DMS53 (cell line): ENCODE data around the gene WWP2.

Experiments used
- DNase-seq: peaks from one replicate; lab custom pipeline; 2025; lab: John Stamatoyannopoulos, UW

Gene WWP2

DNA sequence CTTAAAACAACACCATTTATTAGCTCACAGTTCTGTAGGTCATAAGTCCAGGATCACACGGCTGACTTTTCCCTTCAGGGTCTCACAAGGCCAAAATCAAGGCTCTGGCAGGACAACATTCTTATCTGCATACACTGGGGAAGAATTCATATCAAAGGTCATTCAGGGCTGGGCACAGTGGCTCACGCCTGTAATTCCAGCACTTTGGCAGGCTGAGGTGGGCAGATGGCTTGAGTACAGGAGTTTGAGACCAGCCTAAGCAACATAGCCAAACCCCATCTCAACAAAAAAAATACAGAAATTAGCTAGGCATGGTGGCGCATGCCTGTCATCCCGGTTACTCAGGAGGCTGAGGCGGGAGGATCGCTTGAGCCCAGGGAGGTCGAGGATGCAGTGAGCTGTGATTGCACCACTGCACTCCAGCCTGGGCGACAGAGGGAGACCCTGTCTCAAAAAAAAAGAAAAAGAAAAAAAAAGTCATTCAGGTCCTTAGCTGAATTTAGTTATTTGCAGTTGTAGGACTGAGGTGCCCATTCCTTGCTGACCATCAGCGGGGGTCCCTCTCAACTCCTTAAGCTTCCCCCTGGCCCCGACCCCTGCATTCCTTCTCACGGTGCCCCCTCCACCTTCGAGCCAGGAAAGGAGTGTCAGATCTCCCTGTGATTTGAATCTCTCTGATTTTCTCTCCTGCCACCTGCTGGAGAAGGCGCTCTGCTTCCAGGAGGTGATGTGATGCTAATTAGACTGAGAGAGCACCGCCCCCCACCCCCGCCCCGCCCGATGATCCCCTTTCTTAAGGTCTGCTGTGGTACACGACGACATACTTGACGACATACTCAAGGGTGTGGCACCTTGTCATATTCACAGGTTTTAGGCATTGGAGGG, 97.2 kb downstream of the WWP2 start:
- peak; percentile 14 for DNase-seq

DNA sequence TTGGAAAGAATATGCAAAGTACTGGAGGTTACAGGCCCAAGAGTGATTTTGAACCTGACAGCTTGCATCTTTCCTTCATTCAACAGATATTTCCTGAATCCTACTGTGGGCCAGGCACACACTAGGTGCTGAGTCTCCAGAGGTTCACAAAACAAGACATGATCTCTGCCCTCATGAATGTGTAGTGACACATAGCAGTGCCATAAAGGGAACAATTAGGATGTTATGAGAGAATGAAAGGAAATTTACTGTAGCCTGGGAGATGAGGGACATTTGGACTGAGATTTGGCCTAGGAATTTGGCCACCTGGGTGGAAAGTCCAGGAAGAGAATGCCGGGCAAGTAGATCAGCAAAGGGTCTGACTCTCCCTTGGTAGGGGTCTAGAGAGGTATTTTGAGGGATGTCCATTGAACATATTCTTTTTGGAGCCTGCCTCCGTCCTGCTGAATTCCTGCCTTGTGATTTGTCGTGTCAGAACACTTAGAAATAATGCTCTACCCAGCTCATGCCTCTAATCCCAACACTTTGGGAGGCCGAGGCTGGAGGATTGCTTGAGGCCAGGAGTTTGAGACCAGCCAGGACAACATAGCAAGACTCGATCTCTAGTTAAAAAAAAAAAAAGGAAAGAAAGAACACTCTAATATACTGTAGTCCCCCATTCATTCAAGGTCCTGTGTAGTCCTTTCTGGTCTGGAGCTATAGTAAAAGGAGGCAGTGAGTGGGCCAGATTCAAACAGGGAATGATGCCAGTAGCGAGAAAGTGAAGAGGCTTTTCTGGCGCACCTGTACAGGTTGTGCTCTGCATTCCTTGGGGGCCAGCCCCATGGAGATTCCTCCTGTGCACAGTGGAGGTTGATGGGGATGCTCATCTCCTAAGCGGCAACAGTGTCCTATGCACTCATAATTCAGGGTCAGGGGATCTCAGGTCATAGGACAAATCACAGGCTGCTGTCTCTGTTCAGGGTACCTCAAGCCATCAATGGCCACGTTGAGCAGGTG, 98.4 kb downstream of the WWP2 start:
- DNase-seq, result no peak

DNA sequence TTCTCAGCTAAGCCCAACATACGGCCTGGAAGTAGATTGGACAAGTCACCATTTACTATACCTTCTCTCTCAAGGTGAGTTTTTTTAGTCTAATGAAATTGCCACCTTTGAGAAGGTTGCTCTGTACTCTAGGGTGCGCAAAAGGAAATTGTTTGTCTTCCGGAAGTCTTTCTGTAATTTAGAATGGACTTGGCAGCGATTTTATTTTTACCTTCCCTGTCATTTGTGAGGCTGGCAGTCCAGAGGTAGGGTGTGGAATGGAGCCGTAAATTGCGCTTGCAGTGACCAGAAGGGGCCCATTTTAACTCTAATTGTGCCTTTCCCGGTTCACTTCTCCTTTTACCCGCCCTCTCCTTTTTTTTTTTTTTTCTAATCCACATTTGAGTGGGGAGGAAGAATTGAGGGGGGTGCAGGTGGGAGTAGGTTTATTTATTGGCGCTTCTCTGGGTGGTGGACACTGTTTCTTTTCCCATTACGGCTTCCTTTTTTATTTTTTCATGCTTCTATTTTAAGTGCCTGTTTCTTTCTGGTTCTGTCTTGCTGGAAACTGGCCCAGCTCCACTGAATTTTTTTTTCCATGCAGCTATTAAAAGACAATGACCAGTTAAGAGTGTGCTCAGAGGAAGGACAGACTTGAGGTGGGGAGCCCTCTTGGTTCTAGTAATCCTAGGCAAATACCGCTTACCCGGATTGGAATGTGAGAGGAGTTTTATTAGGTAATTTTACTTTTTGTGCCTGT, 99.3 kb downstream of the WWP2 start:
- no peak for DNase-seq

DNA sequence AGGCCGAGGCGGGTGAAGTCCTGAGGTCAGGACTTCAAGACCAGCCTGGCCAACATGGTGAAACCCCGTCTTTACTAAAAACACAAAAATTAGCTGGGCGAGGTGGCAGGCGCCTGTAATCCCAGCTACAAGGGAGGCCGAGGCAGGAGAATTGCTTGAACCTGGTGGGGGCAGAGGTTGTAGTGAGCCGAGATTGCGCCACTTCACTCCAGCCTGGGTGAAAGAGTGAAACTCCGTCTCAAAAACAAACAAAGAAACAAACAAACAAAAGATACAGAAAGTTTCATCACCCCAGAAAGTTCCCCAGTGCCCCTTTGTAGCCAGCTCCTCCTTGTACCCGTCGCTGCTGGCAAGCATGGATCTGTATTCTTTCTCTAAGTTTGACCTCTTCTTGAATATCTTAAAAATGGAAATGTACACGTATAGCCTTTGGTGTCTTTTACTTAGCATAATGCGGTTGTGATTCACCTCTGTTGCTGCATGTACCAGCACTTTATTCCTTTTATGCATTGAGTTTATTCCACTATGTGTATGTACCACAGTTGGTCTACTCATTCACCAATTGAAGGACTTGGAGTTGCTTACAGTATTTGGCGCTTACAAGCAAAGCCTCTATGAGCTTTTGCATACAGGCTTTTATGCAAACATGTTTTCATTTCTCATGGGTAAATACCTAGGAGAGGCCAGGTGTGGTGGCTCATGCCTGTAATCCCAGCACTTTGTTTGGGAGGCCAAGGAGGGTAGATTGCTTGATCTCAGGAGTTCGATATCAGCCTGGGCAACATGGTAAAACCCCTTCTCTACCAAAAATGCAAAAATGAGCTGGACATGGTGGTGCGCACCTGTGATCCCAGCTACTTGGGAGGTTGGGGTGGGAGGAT, 101.5 kb downstream of the WWP2 start:
- DNase-seq, result peak; percentile 67

DNA sequence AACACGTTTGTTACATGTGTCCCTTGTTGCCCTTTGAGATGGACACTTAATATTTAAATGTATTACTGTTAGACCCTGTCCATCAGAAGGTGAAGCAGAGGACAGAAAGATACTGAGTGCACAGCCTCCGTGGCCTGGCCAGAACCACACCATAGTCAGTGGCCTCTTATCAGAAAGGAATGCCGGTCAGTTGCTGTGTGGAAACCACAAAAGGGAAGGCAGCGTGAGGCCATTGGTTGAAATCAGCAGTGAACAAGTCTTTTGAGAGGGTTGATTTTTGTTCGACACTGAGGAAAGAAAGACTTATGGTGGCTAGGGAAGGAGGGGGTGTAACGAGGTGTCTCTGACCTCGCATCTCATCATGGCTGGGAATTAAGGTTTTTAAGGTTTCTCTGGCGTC, 103.6 kb downstream of the WWP2 start:
- no peak for DNase-seq

DNA sequence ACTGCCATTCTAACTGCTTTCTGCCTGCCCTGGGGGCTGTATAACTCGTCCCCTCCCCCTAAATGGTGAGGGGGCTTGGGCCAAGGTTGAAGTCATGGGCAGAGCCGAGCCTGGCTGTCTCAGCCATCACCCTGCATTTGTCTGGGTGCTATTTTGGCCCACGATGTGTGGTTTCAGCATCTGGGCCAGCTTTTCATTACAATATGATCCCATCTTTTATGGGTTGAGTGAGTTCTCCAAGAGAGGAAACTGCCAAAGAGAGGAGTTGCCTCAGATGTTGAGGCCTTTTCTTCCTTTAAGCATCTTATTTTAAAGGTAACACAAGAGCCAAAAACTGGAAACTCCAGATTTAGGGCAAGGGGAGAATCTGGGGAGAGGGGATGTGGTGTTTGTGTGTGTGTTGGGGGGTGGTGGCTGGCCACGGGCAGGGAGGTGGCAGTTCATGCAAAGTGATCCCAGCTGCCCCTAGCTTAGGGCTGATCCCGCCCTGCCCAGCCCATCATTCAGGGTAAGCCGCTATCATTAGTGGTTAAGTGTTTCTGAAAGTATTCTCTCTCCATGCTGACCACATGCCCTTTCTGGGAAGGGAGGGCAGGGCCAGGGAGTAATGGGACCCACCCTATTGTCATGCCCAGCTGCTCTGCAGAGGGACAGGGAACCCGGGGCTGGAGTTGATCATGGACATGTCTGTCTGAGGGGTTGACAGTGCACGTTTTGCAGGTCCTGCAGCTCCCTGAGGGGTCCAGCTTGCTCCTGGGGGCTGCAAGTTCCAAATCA, 105.8 kb downstream of the WWP2 start:
- no peak for DNase-seq

DNA sequence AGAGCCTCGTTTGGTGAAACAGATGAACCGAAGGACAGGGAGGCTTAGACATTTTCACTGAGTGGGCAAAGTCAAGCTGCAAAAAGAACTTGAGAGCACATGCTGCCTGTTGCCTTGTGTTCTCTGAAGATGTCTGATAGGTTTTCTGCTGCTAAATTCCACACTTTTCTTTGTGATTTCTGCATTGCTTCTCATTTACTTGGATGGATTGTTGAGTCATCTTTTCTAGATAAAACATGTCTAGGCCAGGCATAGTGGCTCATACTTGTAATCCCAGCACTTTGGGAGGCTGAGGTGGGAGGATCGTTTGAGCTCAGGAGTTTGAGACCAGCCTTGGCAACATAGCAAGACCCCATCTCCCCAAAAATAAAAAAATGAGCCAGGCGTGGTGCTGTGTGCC, 108.6 kb downstream of the WWP2 start:
- DNase-seq, result no peak

DNA sequence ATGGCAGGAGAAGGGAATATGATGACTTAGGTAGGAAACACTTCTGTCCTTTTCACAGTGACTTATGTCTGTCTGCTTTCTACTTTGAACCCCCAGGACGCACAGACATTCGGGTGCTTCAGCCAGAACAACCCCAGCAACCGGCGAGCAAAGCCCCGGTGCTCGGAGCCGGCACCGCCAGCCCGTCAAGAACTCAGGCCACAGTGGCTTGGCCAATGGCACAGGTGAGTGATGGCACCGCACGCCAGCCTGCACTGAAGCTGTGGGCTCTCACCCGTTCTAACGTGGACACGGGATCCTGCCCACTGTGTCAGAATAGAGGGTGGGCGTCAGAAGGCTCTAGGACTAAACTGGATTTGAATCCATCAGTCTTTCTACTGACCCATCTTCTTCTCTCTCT, 109.6 kb downstream of the WWP2 start:
- DNase-seq, result no peak

DNA sequence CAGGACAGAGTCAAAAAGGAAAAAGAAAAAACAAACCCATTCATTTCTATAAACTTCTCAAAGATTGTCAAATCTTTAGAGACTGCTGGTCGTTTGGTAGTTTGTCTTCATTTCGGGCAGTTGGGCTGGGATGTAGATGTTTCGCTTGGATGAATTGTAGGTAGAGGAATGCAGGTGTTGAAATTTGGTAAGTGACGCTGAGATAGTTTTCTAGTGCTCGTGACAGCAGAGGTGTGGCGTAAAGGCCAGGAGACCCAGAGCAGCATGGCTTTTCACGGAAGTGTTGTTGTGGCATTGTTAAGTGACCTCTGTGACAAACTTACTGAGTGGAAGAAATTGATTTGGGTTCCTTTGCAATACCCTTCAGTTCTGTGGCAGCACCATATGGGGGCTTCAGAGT, 110.8 kb downstream of the WWP2 start:
- DNase-seq, result no peak

DNA sequence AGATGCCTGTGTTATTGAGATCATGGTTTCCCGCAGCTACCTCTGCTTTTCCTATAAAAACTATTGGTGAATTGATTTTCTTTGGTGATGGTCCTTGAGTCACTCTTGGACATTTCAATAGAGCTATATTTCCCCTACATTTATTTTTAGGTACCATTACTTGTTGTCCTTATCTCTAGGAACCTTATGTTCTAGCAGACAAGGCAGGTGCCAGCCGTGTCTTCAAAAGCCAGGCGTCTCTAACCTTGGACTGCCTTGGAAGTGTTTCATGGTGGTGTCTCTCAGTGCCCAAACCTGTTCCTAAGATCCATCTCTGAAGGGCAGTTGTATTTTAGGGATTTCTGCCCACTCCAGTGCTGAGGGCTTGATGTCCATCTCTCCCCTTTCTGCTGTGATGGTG, 111.7 kb downstream of the WWP2 start:
- DNase-seq, result no peak

DNA sequence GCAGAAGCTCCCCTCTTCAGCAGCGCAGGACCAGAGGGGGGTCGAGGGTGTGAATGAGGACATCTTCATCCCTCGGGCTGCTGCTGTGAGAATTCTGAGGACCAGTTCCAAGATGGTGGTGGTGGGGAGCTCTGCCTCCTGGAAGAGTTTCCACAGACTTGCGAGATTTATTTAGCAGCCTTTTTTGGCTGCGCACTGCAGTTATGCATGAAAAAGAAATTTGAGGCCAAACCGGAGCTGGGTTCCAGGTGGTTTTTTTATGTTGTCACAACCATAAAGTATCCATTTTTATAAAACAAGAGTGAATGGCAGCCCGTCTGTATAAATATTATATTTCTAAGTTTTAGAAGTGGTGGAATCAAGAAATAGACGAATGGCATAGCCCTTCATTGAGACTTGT, 112.1 kb downstream of the WWP2 start:
- DNase-seq, result no peak

DNA sequence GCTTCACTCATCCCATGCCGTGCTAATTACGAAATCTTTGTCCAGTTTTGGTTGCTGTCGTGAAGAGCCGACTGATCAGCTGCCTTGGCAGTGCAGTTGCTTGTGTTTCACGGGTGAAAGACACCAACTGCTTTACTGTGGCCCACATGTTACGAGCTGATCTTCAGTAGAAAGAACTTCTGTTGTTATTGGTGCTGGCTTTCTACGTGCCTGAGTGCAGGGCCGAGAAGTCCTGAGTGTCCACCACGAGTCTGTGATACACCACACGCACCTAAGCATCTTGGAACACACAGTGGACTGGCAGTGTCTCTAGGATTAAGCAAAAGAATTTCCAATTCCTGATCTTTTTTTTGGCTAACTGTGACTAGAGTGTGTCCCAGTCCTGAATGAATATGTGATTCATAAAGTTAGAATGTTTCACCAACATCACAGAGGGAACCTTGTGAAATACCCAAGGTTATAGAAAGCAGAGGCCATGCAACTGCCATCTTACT, 118.6 kb downstream of the WWP2 start:
- DNase-seq, result no peak

DNA sequence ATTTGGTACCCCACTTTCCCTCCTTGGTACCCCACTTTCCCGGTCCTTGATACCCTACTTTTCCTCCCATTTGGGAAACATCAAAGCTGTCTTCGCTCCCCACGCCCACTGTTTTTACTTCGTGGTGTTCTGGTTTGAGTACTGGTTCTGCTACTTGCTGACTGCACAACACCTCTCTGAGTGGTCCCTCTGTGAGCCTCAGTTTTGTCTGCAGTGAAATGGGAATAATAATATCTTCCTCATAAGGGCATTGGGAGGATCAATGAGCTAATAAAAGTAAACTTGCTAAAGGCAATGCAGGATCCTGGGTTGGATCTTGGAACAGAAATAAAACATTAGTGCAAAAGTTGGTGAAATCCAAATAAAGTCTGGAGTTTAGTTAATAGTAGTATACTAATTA, 119.0 kb downstream of the WWP2 start:
- no peak for DNase-seq

DNA sequence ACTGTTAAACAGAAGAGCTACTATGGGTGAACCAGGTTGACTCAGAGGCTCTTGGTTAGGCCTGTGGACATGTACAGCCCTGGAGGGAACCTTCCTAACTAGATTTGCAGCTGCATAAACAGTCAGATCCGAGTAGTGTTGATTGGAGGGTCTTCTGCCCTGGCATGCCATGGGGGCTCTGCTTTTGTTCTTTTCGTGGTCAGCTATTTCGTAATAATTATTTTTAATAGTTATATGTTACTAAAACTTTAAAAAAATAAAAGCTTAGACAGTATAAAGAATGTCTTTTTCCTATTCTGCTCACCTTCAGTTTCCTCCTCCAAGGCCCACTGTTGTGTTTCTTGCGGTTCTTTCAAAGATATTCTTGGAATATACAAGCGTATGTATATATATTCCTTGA, 121.6 kb downstream of the WWP2 start:
- no peak for DNase-seq

DNA sequence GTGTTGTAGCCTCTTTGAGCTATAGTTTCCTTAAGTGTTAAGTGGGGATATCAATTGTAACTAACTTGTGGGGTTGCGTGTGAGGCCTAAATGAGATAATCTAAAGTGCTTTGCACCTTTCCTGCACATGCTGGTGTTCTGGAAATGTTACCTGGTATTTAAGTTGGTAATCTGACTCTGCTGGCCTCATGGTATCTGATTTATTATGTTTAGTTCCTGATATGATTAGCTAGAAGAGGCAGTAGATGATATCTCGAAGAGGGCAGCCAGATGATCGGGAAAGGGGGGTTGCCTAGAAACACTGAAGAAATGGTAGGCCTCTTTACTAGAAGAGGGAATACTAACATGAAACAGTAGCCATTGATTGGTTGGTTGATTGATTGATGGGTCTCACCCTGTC, 123.6 kb downstream of the WWP2 start:
- DNase-seq, result no peak

DNA sequence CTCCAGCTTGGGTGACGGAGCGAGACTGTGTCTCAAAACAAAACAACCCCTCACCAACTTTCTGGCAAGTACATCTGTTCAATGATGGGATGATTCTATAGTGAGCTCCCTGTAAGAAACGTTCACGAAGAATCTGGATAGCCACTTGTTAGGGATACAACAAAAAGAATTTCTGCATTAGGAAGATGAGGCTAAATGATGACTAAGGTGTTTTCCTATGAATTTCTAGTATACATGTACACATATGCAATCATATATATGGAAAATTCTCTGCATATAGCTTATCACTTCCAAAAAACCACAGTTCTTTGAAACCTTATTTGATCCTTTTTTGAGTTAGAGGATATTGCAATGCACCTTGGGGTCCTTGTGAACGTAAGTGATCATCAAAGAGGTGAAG, 124.6 kb downstream of the WWP2 start:
- DNase-seq, result no peak

DNA sequence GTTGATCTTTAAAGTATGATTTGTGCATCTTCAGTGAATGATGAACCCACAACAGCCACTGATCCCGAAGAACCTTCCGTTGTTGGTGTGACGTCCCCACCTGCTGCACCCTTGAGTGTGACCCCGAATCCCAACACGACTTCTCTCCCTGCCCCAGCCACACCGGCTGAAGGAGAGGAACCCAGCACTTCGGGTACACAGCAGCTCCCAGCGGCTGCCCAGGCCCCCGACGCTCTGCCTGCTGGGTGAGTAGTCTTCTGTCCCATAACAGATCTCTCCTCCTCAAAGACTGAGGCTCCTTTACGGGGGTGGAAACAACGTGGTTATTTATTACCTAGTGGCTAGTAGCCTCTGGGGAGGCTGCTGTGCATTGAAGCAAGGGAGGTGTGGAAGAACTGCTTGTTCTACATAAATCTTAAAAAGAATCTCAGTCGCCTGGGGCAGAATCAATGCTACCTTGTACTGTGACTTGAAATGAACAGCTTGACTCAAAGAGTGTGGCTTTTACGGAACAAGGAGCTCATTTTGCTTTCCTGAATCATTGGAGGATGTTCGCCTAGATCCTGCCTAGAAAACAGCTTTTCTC, 126.0 kb downstream of the WWP2 start:
- DNase-seq, result no peak

DNA sequence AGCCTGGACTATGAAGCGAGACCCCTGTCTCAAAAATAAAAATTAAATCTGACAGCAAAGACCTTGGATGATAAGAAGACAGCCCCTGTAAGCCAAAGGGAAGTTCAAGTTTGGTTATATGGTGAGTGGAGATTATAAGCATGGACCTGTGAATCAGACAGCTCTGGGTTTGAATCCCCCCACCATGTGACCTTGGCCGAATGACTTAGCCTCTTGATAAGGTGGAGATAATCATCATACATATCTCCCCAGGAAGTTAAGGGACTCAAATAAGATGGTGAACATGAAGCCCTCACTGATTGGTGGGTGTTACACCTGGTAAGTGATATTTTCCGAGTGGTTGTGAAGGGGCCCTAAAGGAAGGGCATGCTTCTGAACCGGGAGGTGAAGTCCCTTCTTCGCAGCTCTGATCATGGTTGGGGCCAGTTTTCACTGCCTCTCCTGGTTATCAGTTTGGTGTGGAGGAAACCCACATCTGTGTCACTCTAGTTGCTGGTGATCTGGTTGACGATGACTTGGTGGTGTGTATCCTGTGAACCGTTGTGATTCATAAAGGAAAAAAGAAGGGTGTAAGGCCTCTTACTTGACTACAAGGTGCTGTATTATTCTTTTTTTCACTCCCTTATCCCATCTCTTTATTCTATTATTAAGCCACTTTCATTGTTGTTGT, 127.3 kb downstream of the WWP2 start:
- no peak for DNase-seq
